IMR-90 (cell line): ENCODE data around the gene PNCK. TPM values are rescaled to one million over a fixed set of nuclear protein-coding genes. Genes with fewer than 3 reads are reported as not detected.

ENCODE experiments used
- ATAC-seq: fragments of 200-7000 bp; cut with Tn5 transposase; 2 replicates; pipeline ENCODE4 v1.9.1; 2020; ENCODE audit warnings: low read depth, mild to moderate bottlenecking, moderate library complexity
- BruUV-seq: library from RNA; stranded (reverse); fragments of 400-500 nt; replicated peaks from 2 replicates; lab custom pipeline; 2021; lab: Mats Ljungman, UMichigan
- CTCF ChIA-PET: fragments of 300-600 bp; formaldehyde crosslinking; extraction: SDS; loops from one replicate; lab custom pipeline; 2021; ENCODE audit warnings: antibody characterized with exemption; lab: Yijun Ruan, JAX
- POLR2A ChIA-PET: fragments of 300-600 bp; sonication (Branson Sonifier 250); formaldehyde crosslinking; loops from one replicate; lab custom pipeline; 2022; ENCODE audit warnings: antibody characterized with exemption; ENCODE audit not compliant: unreplicated experiment; lab: Charles Lee
- DNase-seq: peaks from one replicate; pipeline ENCODE4 v3.0.0; 2013
- H2AFZ ChIP-seq: replicated peaks from 2 replicates; pipeline ENCODE3; 2013; ENCODE audit warnings: low read length, mild to moderate bottlenecking; ENCODE audit not compliant: poor library complexity
- H2AK5ac ChIP-seq: 2 replicates; pipeline ENCODE4 v1.6.1; 2013; ENCODE audit warnings: low read depth, low read length, inconsistent platforms
- H2AK9ac ChIP-seq: replicated peaks from 2 replicates; pipeline ENCODE3; 2013; ENCODE audit warnings: mild to moderate bottlenecking, low read depth, low read length, moderate library complexity; ENCODE audit not compliant: poor library complexity
- H2BK120ac ChIP-seq: 2 replicates; pipeline ENCODE4 v1.6.1; 2013; ENCODE audit warnings: low read depth, low read length, inconsistent platforms
- H2BK15ac ChIP-seq: 3 replicates; pipeline ENCODE4 v1.6.1; 2013; ENCODE audit warnings: low read depth, low read length, inconsistent platforms
- H2BK20ac ChIP-seq: 2 replicates; pipeline ENCODE4 v1.6.1; 2013; ENCODE audit warnings: low read depth, mild to moderate bottlenecking, inconsistent platforms, low read length, moderate library complexity
- H2BK5ac ChIP-seq: 2 replicates; pipeline ENCODE4 v1.6.1; 2013; ENCODE audit warnings: mild to moderate bottlenecking, low read depth, low read length, inconsistent platforms; ENCODE audit not compliant: poor library complexity, severe bottlenecking
- H3K14ac ChIP-seq: replicated peaks from 2 replicates; pipeline ENCODE4 v1.6.1; 2013; ENCODE audit warnings: low read depth, low read length, inconsistent platforms
- H3K18ac ChIP-seq: 2 replicates; pipeline ENCODE4 v1.6.1; 2013; ENCODE audit warnings: low read depth, low read length, control low read depth
- H3K23ac ChIP-seq: 2 replicates; pipeline ENCODE4 v1.6.1; 2013; ENCODE audit warnings: low read depth, low read length, inconsistent platforms
- H3K27ac ChIP-seq: 2 replicates; pipeline ENCODE4 v1.5.1; 2013; ENCODE audit warnings: mild to moderate bottlenecking, control low read depth, low read length; ENCODE audit not compliant: insufficient read depth
- H3K27me3 ChIP-seq: 2 replicates; pipeline ENCODE4 v1.6.1; 2013; ENCODE audit warnings: low read length; ENCODE audit not compliant: control insufficient read depth, insufficient read depth
- H3K36me3 ChIP-seq: 2 replicates; pipeline ENCODE4 v1.6.1; 2013; ENCODE audit warnings: low read length, mixed read lengths; ENCODE audit not compliant: control insufficient read depth, insufficient read depth
- H3K4ac ChIP-seq: 2 replicates; pipeline ENCODE4 v1.6.1; 2013; ENCODE audit warnings: low read depth, low read length, inconsistent platforms
- H3K4me1 ChIP-seq: 2 replicates; pipeline ENCODE4 v1.6.1; 2013; ENCODE audit warnings: low read length, mixed read lengths; ENCODE audit not compliant: control insufficient read depth, insufficient read depth
- H3K4me2 ChIP-seq: 2 replicates; pipeline ENCODE4 v1.6.1; 2013; ENCODE audit warnings: low read depth, mild to moderate bottlenecking, control low read depth, low read length, moderate library complexity
- H3K4me3 ChIP-seq: 2 replicates; pipeline ENCODE4 v1.5.1; 2013; ENCODE audit warnings: low read depth, mild to moderate bottlenecking, control low read depth, low read length, moderate library complexity; ENCODE audit not compliant: insufficient read depth
- H3K56ac ChIP-seq: 2 replicates; pipeline ENCODE4 v1.6.1; 2013; ENCODE audit warnings: low read length, inconsistent platforms; ENCODE audit not compliant: insufficient read depth; ENCODE audit errors: extremely low read depth
- H3K79me1 ChIP-seq, 2 experiments: 2 replicates each; pipeline ENCODE4 v1.6.1; 2013; ENCODE audit warnings: low read length in 2 of 2, inconsistent platforms in 1 of 2, low read depth in 1 of 2
- H3K9ac ChIP-seq: 2 replicates; pipeline ENCODE4 v1.6.1; 2013; ENCODE audit warnings: low read depth, low read length, control low read depth
- H3K9me1 ChIP-seq: 2 replicates; pipeline ENCODE4 v1.6.1; 2013; ENCODE audit warnings: low read length, inconsistent platforms; ENCODE audit not compliant: insufficient read depth
- H3K9me3 ChIP-seq: 2 replicates; pipeline ENCODE4 v1.6.1; 2013; ENCODE audit warnings: low read length; ENCODE audit not compliant: control insufficient read depth, insufficient read depth
- H4K20me1 ChIP-seq: 2 replicates; pipeline ENCODE4 v1.6.1; 2013; ENCODE audit warnings: low read length, inconsistent platforms; ENCODE audit not compliant: insufficient read depth
- H4K5ac ChIP-seq: 2 replicates; pipeline ENCODE4 v1.6.1; 2013; ENCODE audit warnings: mild to moderate bottlenecking, low read depth, low read length, control low read depth
- H4K8ac ChIP-seq, 2 experiments: 2 replicates each; pipeline ENCODE4 v1.6.1; 2013; ENCODE audit warnings: low read depth in 2 of 2, low read length in 2 of 2, control low read depth in 1 of 2, inconsistent platforms in 1 of 2
- H4K91ac ChIP-seq: 2 replicates; pipeline ENCODE4 v1.6.1; 2013; ENCODE audit warnings: low read depth, low read length, inconsistent platforms; ENCODE audit not compliant: insufficient read depth
- FOS ChIP-seq: fragments of 150-350 bp; IDR thresholded peaks from 2 replicates; pipeline ENCODE4 v1.6.1; 2016; ENCODE audit warnings: low read depth, low read length
- MAFK ChIP-seq: IDR thresholded peaks from 2 replicates; pipeline ENCODE4 v1.6.1; 2012; ENCODE audit warnings: low read depth, low read length, improper control_type of control experiment
- MAZ ChIP-seq: IDR thresholded peaks from 2 replicates; pipeline ENCODE4 v1.6.1; 2012; ENCODE audit warnings: low read depth, mild to moderate bottlenecking, low read length, improper control_type of control experiment, moderate library complexity, borderline replicate concordance
- NFE2L2 ChIP-seq: fragments of 150-350 bp; IDR thresholded peaks from 2 replicates; pipeline ENCODE4 v1.6.1; 2016; ENCODE audit warnings: low read depth, mild to moderate bottlenecking, low read length
- POLR2A ChIP-seq: IDR thresholded peaks from 2 replicates; pipeline ENCODE4 v1.6.1; 2012; ENCODE audit warnings: mild to moderate bottlenecking, low read depth, low read length
- SMC3 ChIP-seq: fragments of 150-350 bp; IDR thresholded peaks from 2 replicates; pipeline ENCODE4 v1.6.1; 2016; ENCODE audit warnings: low read depth, mild to moderate bottlenecking, antibody characterized with exemption, low read length, moderate library complexity
- USF2 ChIP-seq: fragments of 150-350 bp; IDR thresholded peaks from 2 replicates; pipeline ENCODE4 v1.6.1; 2017; ENCODE audit warnings: mild to moderate bottlenecking, antibody characterized with exemption, low read length, low read depth
- WGBS, 2 experiments: methylation state at CpG; one replicate each; pipeline versions ENCODE4 v1.1.5 to v1.1.7; 2013; ENCODE audit warnings: missing lambda C conversion rate in 2 of 2; ENCODE audit not compliant: insufficient read length in 1 of 2; ENCODE audit errors: extremely low coverage in 2 of 2; 5-methylcytosine and 5-hydroxymethylcytosine counted together
- dilution Hi-C: fragments of 300-500 bp; cut with HindIII; formaldehyde crosslinking; loops from one replicate; pipeline ENCODE4 v1.14.3; 2018; ENCODE audit warnings: low sequenced_read_pairs; ENCODE audit not compliant: unreplicated experiment
- in situ Hi-C: fragments of 300-500 bp; cut with MboI; formaldehyde crosslinking; loops from 3 replicates; pipeline ENCODE4 v1.14.3; 2019; ENCODE audit warnings: low sequenced_read_pairs, inconsistent platforms, mixed read lengths
- intact Hi-C: fragments of 100-400 bp; cut with micrococcal nuclease; formaldehyde crosslinking; loops from 2 replicates; pipeline ENCODE4 v1.10.0; 2022
- polyA plus RNA-seq, 3 experiments: library from polyadenylated mRNA; depleted of rRNA; stranded (reverse); fragments of >200 nt; gene quantifications; 2 replicates each; pipeline ENCODE4 v1.2.3, GENCODE V29; 2012; ENCODE audit warnings: low replicate concordance in 1 of 3
- total RNA-seq: library from RNA; depleted of rRNA; stranded (reverse); fragments of >200 nt; gene quantifications from 2 replicates; pipeline ENCODE4 v1.2.3, GENCODE V29; 2012

Gene PNCK
- total and polyA plus RNA-seq, 2 of the 4 experiments (the other 2 are of a cell fraction): 0.18 to 0.22 TPM

- no peak overlapping the region for H3K23ac ChIP-seq
- H3K56ac ChIP-seq: no peak overlapping the region
- H2BK15ac ChIP-seq: no peak overlapping the region
- ATAC-seq: no peak
- no peak overlapping the region for H2BK5ac ChIP-seq
- H3K9me1 ChIP-seq: no peaks in the 10 kb centered on the region
- TF ChIP-seq FOS (no peak), MAFK (no peak), POLR2A (no peak), MAZ (no peak), USF2 (no peak), NFE2L2 (no peak), SMC3 (no peak)
- no peak overlapping the region for H4K91ac ChIP-seq
- no peaks in the 10 kb centered on the region; the same call in 1 of the 2 replicates for H3K4me1 ChIP-seq
- no peak overlapping the region for H2BK120ac ChIP-seq
- H3K9me3 ChIP-seq: no peaks in the 10 kb centered on the region
- no peak overlapping the region for H4K5ac ChIP-seq
- no peak overlapping the region for H3K9ac ChIP-seq
- H2AFZ ChIP-seq: no peak overlapping the region
- DNase-seq: no peak
- H4K8ac ChIP-seq: no peak overlapping the region
- H2AK5ac ChIP-seq: no peak overlapping the region
- ChIA-PET POLR2A (no interaction called here), CTCF (no interaction called here)
- intact Hi-C loops (no loop called here), dilution Hi-C loops (no loop called here), in situ Hi-C loops (no loop called here)
- H3K18ac ChIP-seq: no peak overlapping the region
- H3K36me3 ChIP-seq: peaks cover 26% of the 10 kb centered on the region
- no peak overlapping the region for H3K4me2 ChIP-seq
- BruUV-seq: no TSS peak
- peaks cover 0 to 5% of the 10 kb centered on the region in 2 experiments; a peak in 1 of 4 replicates for H3K79me1 ChIP-seq
- H3K14ac ChIP-seq: no peak overlapping the region
- no peak overlapping the region for H3K4me3 ChIP-seq
- H2BK20ac ChIP-seq: no peak overlapping the region
- no peak overlapping the region for H3K4ac ChIP-seq
- H3K27me3 ChIP-seq: no peaks in the 10 kb centered on the region
- no peak overlapping the region for H2AK9ac ChIP-seq
- H4K20me1 ChIP-seq: peaks cover 7% of the 10 kb centered on the region
- WGBS, 2 experiments: 81% methylated on average over 16 of the region's 27 CpGs; no CpG with 5 or more reads in 1 of the 2 experiments
- no peak overlapping the region for H3K27ac ChIP-seq
Measured at GRCh38 chrX:153709726-153710674, 36.4 kb upstream of the PNCK start.
